Activated CD4-positive, alpha-beta T cell treated with anti-CD3 and anti-CD28 coated beads for 24 hours (primary cell): ENCODE measurements around the gene FRY.

Experiments used
- DNase-seq, 2 donors: peaks; one replicate each; pipeline ENCODE4 v3.0.0-alpha.2; 2020; ENCODE audit warnings: low read depth in 2 of 2

The FRY gene

DNA sequence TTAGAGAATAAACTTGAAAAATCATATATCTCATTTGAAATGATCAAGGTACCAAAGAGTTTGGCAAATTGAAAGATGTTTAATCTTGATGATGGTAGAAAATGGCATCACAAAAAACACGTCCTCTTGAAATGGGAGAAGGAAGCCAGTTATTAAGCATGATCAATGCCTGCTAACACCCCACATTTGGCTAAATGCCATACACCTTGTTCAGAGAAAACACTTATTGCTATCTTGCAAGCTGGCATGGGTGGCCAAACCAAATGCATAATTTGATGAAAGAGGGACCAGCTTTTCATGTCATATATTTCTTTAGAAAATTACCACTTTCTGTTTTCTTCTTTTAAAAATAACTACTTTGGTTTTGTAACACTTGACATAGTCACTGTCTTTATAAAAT, 142.3 kb downstream of the FRY start:
- DNase-seq = no peak

GRCh38 chr13:32174366-32174765, 142.8 kb downstream of the FRY start:
- no peak for DNase-seq

DNA sequence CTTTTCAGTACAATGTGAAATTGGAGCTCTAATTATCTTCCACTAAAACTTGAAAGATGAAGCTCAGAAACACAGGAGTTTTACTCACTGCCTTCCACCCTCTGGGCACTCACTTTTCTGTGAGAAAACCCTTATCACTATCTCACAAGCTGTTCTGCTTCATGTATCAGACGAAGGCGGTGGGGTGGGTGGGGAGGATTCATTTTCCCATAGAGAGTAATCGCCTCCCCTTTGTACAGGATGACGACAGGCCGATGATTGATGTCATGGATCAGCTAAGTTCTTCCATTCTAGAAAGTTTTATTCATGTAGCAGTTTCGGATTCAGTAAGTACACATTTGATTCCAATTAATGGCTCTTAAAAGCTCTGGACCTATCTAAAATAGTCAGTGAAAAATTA, 143.7 kb downstream of the FRY start:
- DNase-seq = no peak

- DNase-seq = no peak
These were observed 144.4 kb downstream of the FRY start for GRCh38 chr13:32175943-32176342.

DNA sequence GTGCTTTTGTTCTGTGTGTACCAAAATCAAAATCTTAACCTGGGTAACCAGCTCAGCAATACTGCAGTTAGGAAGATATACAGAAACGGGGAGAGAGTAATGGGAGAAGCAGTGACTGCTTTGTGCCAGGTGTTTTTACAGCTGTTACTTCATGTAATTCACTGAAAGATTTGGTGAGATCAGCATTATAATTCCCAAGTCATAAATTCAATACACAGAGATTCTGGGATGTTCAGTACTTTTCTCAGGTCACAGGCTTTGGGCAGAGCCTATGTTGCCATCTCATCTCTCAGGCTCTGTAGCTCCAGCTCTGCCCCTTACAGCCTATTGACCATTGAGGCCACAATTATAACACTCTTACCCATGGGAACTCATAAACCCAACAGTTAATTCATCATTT, 145.1 kb downstream of the FRY start:
- no peak for DNase-seq

DNA sequence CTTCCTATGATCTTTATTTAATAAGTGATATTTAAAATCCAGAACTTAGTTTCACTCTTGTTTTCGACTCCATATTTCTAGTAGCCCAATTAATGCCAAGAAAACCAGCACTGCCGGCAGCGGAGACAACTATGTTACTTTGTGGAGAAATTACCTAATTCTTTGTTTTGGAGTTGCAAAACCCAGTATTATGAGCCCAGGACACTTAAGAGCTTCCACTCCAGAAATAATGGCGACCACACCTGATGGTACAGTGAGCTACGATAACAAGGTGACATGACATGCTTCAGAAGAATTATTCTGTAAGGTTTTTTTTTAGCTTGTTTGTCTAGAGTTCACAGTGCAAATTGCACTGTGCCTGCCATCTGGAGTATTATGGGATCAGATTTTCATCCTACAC, 147.2 kb downstream of the FRY start:
- DNase-seq = no peak

DNA sequence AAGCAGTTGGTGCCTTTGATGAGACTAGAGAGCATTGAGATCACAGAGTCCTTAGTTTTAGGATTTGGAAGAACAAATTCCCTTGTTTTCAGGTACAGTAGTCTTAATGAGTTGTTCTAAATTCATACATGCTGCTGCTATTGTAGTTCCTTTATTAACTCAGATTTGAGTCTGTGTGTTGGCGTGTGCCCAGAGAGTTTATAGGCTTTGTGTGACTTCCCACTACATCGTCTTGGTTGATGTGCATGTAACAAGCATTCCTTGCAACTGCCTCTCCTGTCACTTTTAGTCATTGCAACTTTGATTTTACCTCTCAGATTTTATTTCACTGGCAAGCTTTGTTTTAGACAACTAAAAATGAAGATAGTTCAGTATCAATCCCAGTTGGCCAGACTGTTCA, 148.1 kb downstream of the FRY start:
- DNase-seq = no peak

GRCh38 chr13:32187651-32188050, 156.1 kb downstream of the FRY start:
- DNase-seq = no peak

- DNase-seq = no peak
These were observed 160.0 kb downstream of the FRY start for GRCh38 chr13:32191452-32191998.

DNA sequence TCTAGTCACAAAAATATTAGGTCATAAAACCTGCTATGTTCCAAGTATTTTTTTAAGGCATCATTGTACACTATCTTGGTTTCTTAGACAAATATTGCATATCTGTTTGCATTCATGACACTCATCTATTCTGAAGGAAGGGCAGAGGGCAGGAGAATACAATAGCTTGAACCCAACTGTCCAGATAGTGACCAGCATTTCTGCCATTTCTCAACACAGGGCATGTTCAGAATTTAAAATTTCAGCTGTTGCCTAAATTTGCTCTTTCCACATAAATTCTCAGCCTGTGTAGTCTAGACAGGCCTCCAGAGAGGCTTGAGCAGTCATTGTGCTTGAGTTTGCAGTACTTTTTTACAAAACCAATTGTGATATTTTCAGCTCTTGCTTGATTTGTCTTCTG, 164.1 kb downstream of the FRY start:
- DNase-seq = no peak

DNA sequence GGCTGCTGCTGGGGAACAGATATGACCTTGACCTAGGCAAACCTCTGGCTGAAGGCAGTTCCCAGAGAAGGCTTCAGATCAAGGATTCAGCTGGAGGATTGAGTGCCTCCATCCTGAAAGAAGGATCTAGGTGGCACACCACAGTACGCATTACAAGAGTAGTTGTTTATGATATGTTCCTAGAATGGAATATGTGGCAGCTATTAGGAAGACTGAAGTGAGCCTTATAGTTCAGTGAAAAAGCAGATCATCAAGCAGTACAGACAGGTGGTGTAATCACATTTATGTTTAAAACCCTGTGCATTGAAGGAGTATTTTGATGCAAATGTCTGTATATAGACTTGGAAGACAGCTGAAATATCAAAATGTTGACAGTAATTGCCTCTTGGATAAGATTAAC, 167.6 kb downstream of the FRY start:
- no peak for DNase-seq

DNA sequence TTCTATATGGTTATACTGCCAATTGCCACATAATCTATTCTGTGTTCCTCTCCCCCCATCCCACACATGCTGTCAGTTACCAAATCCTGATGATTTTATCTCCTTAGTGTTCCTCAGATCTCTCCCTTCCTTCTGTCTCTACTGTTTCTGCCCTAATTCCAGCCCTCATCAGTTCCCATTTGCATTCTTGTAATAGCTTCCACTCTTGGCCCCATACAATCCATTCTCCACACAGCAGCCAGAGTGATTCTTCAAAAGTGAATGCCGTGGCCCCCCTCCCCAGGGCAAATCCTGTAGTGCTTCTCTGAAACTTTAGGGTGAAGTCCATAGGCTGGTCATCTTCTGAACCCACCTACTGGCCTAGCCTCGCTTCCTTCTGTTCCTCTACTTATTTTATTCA, 169.2 kb downstream of the FRY start:
- no peak for DNase-seq

DNA sequence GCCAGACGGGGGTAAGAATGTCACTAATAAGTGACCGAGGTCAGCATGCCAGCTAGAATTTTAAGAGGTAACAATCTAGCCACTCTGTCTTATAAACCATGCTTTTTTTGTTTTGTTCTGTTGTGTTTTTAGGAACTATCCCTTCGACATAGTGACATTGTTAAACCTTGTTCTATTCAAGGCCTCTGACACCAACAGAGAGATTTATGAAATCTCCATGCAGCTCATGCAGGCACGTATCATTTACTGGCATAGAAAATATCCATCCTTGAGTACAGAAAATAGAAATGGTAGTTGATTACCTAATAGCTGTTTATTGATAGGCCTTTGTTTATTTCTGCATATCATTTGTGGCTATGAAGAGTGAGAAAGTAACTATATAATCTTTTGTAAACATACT, 170.2 kb downstream of the FRY start:
- DNase-seq = no peak

DNA sequence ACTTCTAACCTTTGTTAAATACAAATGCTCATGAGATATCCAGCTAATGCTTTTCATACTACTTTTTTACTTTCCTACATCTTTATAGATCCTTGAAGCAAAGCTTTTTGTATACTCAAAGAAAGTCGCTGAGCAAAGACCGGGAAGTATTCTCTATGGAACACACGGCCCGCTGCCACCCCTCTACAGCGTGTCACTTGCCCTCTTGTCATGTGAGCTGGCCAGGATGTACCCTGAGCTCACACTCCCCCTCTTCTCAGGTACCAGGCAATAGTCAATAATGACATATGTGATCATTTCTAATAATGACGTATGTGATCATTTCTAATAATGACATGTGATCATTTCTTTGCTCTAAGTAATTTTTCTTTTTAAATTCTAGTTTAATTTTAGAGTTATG, 170.7 kb downstream of the FRY start:
- no peak for DNase-seq

- DNase-seq = no peak
These were observed 171.6 kb downstream of the FRY start for GRCh38 chr13:32203221-32203620.

- no peak for DNase-seq
These were observed 172.2 kb downstream of the FRY start for GRCh38 chr13:32203736-32204135.

GRCh38 chr13:32205431-32206096, 174.0 kb downstream of the FRY start:
- no peak for DNase-seq

DNA sequence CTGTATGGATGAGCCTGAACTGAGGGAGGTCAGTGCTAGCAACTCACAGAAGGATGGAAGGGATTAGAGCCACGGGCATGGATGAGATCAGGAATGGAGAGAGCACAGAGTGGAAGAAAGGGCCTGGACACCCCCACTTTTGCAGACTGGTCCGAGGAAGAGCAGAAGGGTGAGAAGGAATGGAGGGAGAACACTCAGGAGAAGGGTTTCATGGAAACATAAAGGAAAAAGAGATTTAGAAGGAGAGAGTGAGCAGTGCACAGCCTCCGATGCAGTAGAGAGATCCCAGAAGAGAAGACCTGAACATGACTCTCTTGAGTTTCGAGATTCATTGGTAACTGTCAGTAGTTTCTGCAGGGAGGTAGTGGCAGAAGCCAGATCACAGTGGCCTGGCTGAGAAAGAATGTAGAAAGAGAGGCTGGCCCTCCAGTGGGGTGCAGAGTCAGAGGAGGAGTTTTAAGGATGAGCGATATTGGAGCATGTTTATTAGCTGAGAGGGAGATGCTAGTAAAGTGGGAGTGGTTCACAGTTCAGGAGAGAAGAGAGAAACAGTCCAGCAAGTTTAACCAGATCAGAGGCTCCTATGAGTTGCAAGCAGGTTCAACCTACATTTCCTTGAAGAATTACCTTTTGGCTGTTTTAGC, 174.6 kb downstream of the FRY start:
- DNase-seq = no peak

DNA sequence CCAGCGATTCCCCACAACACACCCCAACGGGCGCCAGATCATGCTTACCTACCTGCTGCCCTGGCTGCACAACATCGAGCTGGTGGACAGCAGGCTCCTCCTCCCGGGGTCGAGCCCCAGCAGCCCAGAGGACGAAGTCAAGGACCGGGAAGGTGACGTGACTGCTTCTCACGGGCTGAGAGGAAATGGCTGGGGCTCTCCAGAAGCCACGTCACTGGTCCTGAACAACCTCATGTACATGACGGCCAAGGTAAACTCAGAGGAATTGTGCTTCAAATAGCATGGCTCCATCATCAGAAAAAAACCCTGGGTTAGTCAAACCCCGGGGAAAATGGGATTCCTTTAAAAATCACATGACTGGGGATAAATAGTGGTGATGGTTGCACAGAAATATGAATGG, 177.3 kb downstream of the FRY start:
- no peak for DNase-seq

DNA sequence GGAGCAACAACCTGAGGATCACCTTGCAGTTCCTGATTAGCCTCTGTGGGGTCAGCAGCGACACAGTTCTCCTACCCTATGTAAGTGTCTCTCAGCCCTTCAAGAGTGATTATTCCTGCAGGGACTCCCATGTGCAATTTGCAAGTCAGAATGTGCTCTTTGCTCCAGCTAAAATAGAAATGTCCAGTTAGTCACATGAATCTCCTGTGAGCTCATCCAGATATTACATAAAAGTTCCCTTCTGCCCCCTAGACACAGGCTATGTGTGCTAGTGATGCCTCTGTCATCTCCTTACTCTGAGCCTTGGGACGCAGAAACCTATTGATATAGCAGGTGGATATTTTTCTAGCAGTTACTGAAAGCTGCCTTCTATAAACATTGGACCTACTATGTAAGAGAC, 178.1 kb downstream of the FRY start:
- DNase-seq = no peak

DNA sequence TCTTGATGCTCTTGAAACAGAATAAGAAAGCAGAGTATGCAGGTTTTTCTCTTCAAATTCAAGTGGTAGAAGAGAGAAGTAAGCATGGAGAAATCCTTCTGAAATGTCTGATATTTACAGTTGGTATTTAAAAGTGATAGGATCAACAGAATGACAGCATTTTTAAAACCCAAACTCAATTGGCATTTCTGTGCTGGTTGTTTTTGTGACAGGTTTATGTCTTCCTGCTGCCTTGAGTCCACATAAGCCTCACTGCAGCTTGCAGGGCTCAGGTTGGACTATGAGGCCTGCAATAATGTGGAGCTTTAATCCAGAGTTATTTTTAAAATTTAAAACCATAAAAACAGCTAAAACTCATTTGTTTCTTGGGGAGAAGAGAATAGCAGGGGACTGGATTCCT, 178.5 kb downstream of the FRY start:
- DNase-seq = no peak

DNA sequence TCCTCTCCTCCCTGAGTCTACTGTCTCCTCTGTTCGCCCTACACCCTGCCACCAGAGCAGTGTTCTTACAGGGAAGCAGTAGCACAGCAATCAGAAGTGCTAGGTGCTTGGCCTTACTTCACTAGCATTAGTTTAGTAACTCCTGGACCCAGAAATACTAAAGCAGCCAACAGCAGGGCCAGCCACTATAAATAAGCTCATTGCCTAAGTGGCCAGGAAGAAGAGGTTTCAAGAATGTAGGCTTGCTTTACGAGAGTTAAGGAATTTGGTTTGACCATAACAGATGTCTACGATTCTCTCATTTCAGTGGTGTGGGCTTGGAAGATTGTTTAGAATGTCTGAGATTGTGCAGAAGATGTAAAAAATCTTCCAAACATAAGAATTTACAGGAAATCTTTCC, 180.2 kb downstream of the FRY start:
- no peak for DNase-seq

GRCh38 chr13:32212421-32212820, 180.8 kb downstream of the FRY start:
- DNase-seq = no peak

DNA sequence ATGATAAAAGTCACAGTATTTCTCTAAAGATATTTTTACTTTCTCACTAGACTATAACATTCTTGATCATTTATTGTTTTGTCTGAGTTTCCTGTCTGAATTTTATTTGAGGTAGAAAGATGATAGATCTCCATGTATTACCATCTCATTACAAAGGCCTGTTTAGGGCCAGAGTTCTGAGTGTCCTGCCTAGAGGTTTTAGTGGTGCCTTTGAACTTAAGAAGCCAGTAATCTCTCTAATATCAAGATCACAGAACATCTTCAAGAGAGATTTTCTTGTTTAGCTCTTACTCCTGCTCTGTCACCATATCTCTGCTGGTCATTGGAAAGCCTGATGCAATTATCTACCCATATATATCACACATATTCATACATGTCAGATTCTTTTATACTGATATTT, 182.1 kb downstream of the FRY start:
- DNase-seq = no peak
